ENCODE data around the gene HOXD13.

HOXD13 gene

GRCh38 chr2:176071330-176072291, 20.9 kb upstream of the HOXD13 start:
- no peaks in the 10 kb centered on the region for H3K9me3 ChIP-seq (ENCODE audit: control insufficient read depth, insufficient read depth, low read length)
- no peaks in the 10 kb centered on the region for H4K20me1 ChIP-seq (ENCODE audit: control insufficient read depth, insufficient read depth, low read depth, low read length)
- no peak overlapping the region for H3K27ac ChIP-seq (ENCODE audit: low read depth, low read length)
- H3K9me2 ChIP-seq (replicated peaks; ENCODE audit: control insufficient read depth, low read length), result no peaks in the 10 kb centered on the region
- H3K27me3 ChIP-seq (ENCODE audit: control insufficient read depth, low read length), result peaks cover 10% of the 10 kb centered on the region
- no peak overlapping the region for H3K4me3 ChIP-seq (ENCODE audit: low read length)
- H3K79me2 ChIP-seq (ENCODE audit: control insufficient read depth, low read length), result no peaks in the 10 kb centered on the region
- no peaks in the 10 kb centered on the region for H3K36me3 ChIP-seq (ENCODE audit: control insufficient read depth, low read length)
- H3K4me2 ChIP-seq (ENCODE audit: low read length), result no peak overlapping the region
- TF ChIP-seq CTCF (IDR thresholded peaks at IDR 0.05; ENCODE audit: low read depth, low read length, poor library complexity, severe bottlenecking) (no peak), EZH2phosphoT487 (IDR thresholded peaks at IDR 0.05; ENCODE audit: borderline replicate concordance, low read length) (no peak)
- H3F3A ChIP-seq (ENCODE audit: control insufficient read depth, insufficient read depth), result no peaks in the 10 kb centered on the region
- H3K4me1 ChIP-seq (ENCODE audit: control insufficient read depth, low read length), result no peaks in the 10 kb centered on the region

- TF ChIP-seq CTCF (IDR thresholded peaks at IDR 0.05; ENCODE audit: low read depth, low read length, poor library complexity, severe bottlenecking) (no peak), EZH2phosphoT487 (IDR thresholded peaks at IDR 0.05; ENCODE audit: borderline replicate concordance, low read length) (no peak)
These were observed 20.2 kb upstream of the HOXD13 start for GRCh38 chr2:176072292-176072669.

GRCh38 chr2:176072951-176073904, 19.3 kb upstream of the HOXD13 start:
- TF ChIP-seq EZH2phosphoT487 (IDR thresholded peaks at IDR 0.05; ENCODE audit: borderline replicate concordance, low read length), result no peak
- no peak for TF ChIP-seq CTCF (IDR thresholded peaks at IDR 0.05; ENCODE audit: low read depth, low read length, poor library complexity, severe bottlenecking)
- Histone ChIP-seq H3K9me2 (replicated peaks; ENCODE audit: control insufficient read depth, low read length) (no peaks in the 10 kb centered on the region), H3K4me1 (ENCODE audit: control insufficient read depth, low read length) (no peaks in the 10 kb centered on the region), H3K27me3 (ENCODE audit: control insufficient read depth, low read length) (peaks cover 10% of the 10 kb centered on the region), H3F3A (ENCODE audit: control insufficient read depth, insufficient read depth) (no peaks in the 10 kb centered on the region), H3K27ac (ENCODE audit: low read depth, low read length) (no peak overlapping the region), H3K79me2 (ENCODE audit: control insufficient read depth, low read length) (no peaks in the 10 kb centered on the region), H3K9me3 (ENCODE audit: control insufficient read depth, insufficient read depth, low read length) (no peaks in the 10 kb centered on the region), H3K36me3 (ENCODE audit: control insufficient read depth, low read length) (no peaks in the 10 kb centered on the region), H3K4me3 (ENCODE audit: low read length) (no peak overlapping the region), H3K4me2 (ENCODE audit: low read length) (no peak overlapping the region), H4K20me1 (ENCODE audit: control insufficient read depth, insufficient read depth, low read depth, low read length) (no peaks in the 10 kb centered on the region)

More at GRCh38 chr2:176072292-176072669, 20.2 kb upstream of the HOXD13 start:
- no peak overlapping the region for H3K4me3 ChIP-seq (ENCODE audit: low read length)
- no peak overlapping the region for H3K4me2 ChIP-seq (ENCODE audit: low read length)
- H3K4me1 ChIP-seq (ENCODE audit: control insufficient read depth, low read length), result no peaks in the 10 kb centered on the region
- H3K79me2 ChIP-seq (ENCODE audit: control insufficient read depth, low read length), result no peaks in the 10 kb centered on the region
- peaks cover 10% of the 10 kb centered on the region for H3K27me3 ChIP-seq (ENCODE audit: control insufficient read depth, low read length)
- no peaks in the 10 kb centered on the region for H3K9me3 ChIP-seq (ENCODE audit: control insufficient read depth, insufficient read depth, low read length)
- H3K9me2 ChIP-seq (replicated peaks; ENCODE audit: control insufficient read depth, low read length), result no peaks in the 10 kb centered on the region
- no peak overlapping the region for H3K27ac ChIP-seq (ENCODE audit: low read depth, low read length)
- H3F3A ChIP-seq (ENCODE audit: control insufficient read depth, insufficient read depth), result no peaks in the 10 kb centered on the region
- no peaks in the 10 kb centered on the region for H3K36me3 ChIP-seq (ENCODE audit: control insufficient read depth, low read length)
- no peaks in the 10 kb centered on the region for H4K20me1 ChIP-seq (ENCODE audit: control insufficient read depth, insufficient read depth, low read depth, low read length)
